GM12891 (cell line): Measurements from ENCODE around the gene CNKSR2.

Experiments
- PAX5 ChIP-seq: IDR thresholded peaks from 2 replicates; pipeline ENCODE4 v1.6.1; 2011; ENCODE audit warnings: low read length, moderate library complexity, mild to moderate bottlenecking; ENCODE audit not compliant: insufficient read depth, severe bottlenecking
- POLR2A ChIP-seq: IDR thresholded peaks from 2 replicates; pipeline ENCODE4 v1.6.1; 2011; ENCODE audit warnings: low read depth, low read length, control low read depth
- POLR2AphosphoS5 ChIP-seq: IDR thresholded peaks from 2 replicates; pipeline ENCODE4 v1.6.1; 2011; ENCODE audit warnings: low read depth, low read length, control low read depth
- POU2F2 ChIP-seq: IDR thresholded peaks from 2 replicates; pipeline ENCODE4 v1.6.1; 2011; ENCODE audit warnings: low read depth, mild to moderate bottlenecking, control low read depth, low read length, moderate library complexity
- TAF1 ChIP-seq: IDR thresholded peaks from 2 replicates; pipeline ENCODE4 v1.6.1; 2011; ENCODE audit warnings: low read depth, low read length, control low read depth

- no peak for TF ChIP-seq POLR2A
- TF ChIP-seq POLR2AphosphoS5: no peak
- TF ChIP-seq TAF1: no peak
- TF ChIP-seq PAX5: no peak
- TF ChIP-seq POU2F2: no peak
These were observed 216.0 kb downstream of the CNKSR2 start for GRCh38 chrX:21590012-21590776.
